HL-60/S4 (cell line): Measurements from ENCODE around the gene RHOT2.

Experiments
- in situ Hi-C: fragments of 300-500 bp; cut with MboI; formaldehyde crosslinking; loops from 2 replicates; pipeline ENCODE4 v1.14.3; 2022; ENCODE audit warnings: low sequenced_read_pairs

The RHOT2 gene

GRCh38 chr16:694187-694862, 26.4 kb downstream of the RHOT2 start:
- in situ Hi-C loops: no loop called here

- in situ Hi-C loops: no loop called here
Observed at GRCh38 chr16:694863-695354, 27.0 kb downstream of the RHOT2 start.

GRCh38 chr16:695355-696089, 27.6 kb downstream of the RHOT2 start:
- in situ Hi-C loops: no loop called here

GRCh38 chr16:698911-699671, 31.2 kb downstream of the RHOT2 start:
- in situ Hi-C loops: no loop called here

GRCh38 chr16:700684-701584, 33.0 kb downstream of the RHOT2 start:
- in situ Hi-C loops: loop anchor here (25.0 kb wide), 1 partner anchor 361 kb away; the partner anchor contains the start of gene SSTR5

GRCh38 chr16:702341-702740, 34.4 kb downstream of the RHOT2 start:
- in situ Hi-C loops: loop anchor here (25.0 kb wide), 1 partner anchor 360 kb away; the partner anchor contains the start of gene SSTR5

GRCh38 chr16:703406-703805, 35.5 kb downstream of the RHOT2 start:
- in situ Hi-C loops: loop anchor here (25.0 kb wide), 1 partner anchor 359 kb away; the partner anchor contains the start of gene SSTR5

GRCh38 chr16:704047-704446, 36.1 kb downstream of the RHOT2 start:
- in situ Hi-C loops: loop anchor here (25.0 kb wide), 1 partner anchor 358 kb away; the partner anchor contains the start of gene SSTR5

GRCh38 chr16:704552-705380, 36.8 kb downstream of the RHOT2 start:
- in situ Hi-C loops: loop anchor here (25.0 kb wide), 1 partner anchor 358 kb away; the partner anchor contains the start of gene SSTR5

GRCh38 chr16:705431-706188, 37.7 kb downstream of the RHOT2 start, which contains the start of gene FBXL16:
Gene FBXL16, minus strand, starts transcription at chr16:705801. Its CDS starts 8,396 bp downstream, at chr16:697405.
- in situ Hi-C loops: loop anchor here (25.0 kb wide), 1 partner anchor 357 kb away; the partner anchor contains the start of gene SSTR5

GRCh38 chr16:706189-707061, 38.5 kb downstream of the RHOT2 start:
- in situ Hi-C loops: loop anchor here (25.0 kb wide), 1 partner anchor 356 kb away; the partner anchor contains the start of gene SSTR5

- in situ Hi-C loops: loop anchor here (25.0 kb wide), 1 partner anchor 355 kb away; the partner anchor contains the start of gene SSTR5
Observed at GRCh38 chr16:707062-707538, 39.2 kb downstream of the RHOT2 start.

- in situ Hi-C loops: loop anchor here (25.0 kb wide), 1 partner anchor 354 kb away; the partner anchor contains the start of gene SSTR5
Observed at GRCh38 chr16:708019-708418, 40.1 kb downstream of the RHOT2 start.

- in situ Hi-C loops: loop anchor here (25.0 kb wide), 1 partner anchor 353 kb away; the partner anchor contains the start of gene SSTR5
Observed at GRCh38 chr16:708959-709358, 41.0 kb downstream of the RHOT2 start.

- in situ Hi-C loops: loop anchor here (5.0 to 25.0 kb wide), 2 partner anchors 77 to 352 kb away; partner anchors contain the start of genes CHTF18, RPUSD1 and SSTR5
Observed at GRCh38 chr16:709566-710499, 41.9 kb downstream of the RHOT2 start.
